WTC11 (cell line): ENCODE data around the gene TMEM52B. TPM values are rescaled to one million over a fixed set of nuclear protein-coding genes. Genes with fewer than 3 reads are reported as not detected.

Experiments used
- ATAC-seq: fragments of 200-7000 bp; cut with Tn5 transposase; 2 replicates; pipeline ENCODE4 v1.10.0; 2021; ENCODE audit warnings: mild to moderate bottlenecking, moderate library complexity
- CTCF ChIA-PET: fragments of 300-600 bp; sonication (Branson Sonifier 250); formaldehyde crosslinking; loops from one replicate; lab custom pipeline; 2021; ENCODE audit warnings: antibody characterized with exemption; lab: Charles Lee
- POLR2A ChIA-PET: fragments of 350-600 bp; sonication (Branson Sonifier 250); formaldehyde crosslinking; loops from one replicate; lab custom pipeline; 2021; ENCODE audit warnings: antibody characterized with exemption; lab: Charles Lee
- DNase-seq: peaks from one replicate; pipeline ENCODE4 v3.0.0; 2021; ENCODE audit warnings: low spot score
- H3K27ac Mint-ChIP-seq: 2 replicates; pipeline ENCODE4 v1.8.0; 2021; ENCODE audit warnings: mixed read lengths
- H3K27me3 Mint-ChIP-seq: 2 replicates; pipeline ENCODE4 v1.8.0; 2021; ENCODE audit warnings: low read depth, mild to moderate bottlenecking, moderate library complexity, mixed read lengths
- H3K36me3 Mint-ChIP-seq: 2 replicates; pipeline ENCODE4 v1.8.0; 2021; ENCODE audit warnings: mixed read lengths
- H3K4me1 Mint-ChIP-seq: 2 replicates; pipeline ENCODE4 v1.8.0; 2022; ENCODE audit warnings: mixed read lengths
- H3K4me3 Mint-ChIP-seq: 2 replicates; pipeline ENCODE4 v1.8.0; 2021; ENCODE audit warnings: mild to moderate bottlenecking, moderate library complexity, mixed read lengths
- H3K9me3 Mint-ChIP-seq: 2 replicates; pipeline ENCODE4 v1.8.0; 2021; ENCODE audit warnings: mixed read lengths
- ATF3 ChIP-seq: sonication (generic); formaldehyde crosslinking; conservative IDR thresholded peaks from 2 replicates; pipeline ENCODE4 v1.8.1; 2022; ENCODE audit warnings: mild to moderate bottlenecking, missing genetic modification reagents
- CBFB ChIP-seq: sonication (generic); formaldehyde crosslinking; IDR thresholded peaks from 2 replicates; pipeline ENCODE4 v1.8.1; 2022; ENCODE audit warnings: mild to moderate bottlenecking, low read depth, missing genetic modification reagents
- ELF4 ChIP-seq: sonication (generic); formaldehyde crosslinking; IDR thresholded peaks from 2 replicates; pipeline ENCODE4 v1.8.1; 2022; ENCODE audit warnings: low read depth, mild to moderate bottlenecking, moderate library complexity, missing genetic modification reagents
- ERG ChIP-seq: fragments of 250-450 bp; sonication (Bioruptor Pico); IDR thresholded peaks from 2 replicates; pipeline ENCODE4 v1.8.0; 2021; ENCODE audit warnings: mild to moderate bottlenecking
- FOXJ3 ChIP-seq: sonication (generic); formaldehyde crosslinking; IDR thresholded peaks from 2 replicates; pipeline ENCODE4 v1.9.0; 2021; ENCODE audit warnings: missing genetic modification reagents, mild to moderate bottlenecking, borderline replicate concordance
- KAT7 ChIP-seq: sonication (generic); formaldehyde crosslinking; IDR thresholded peaks from 2 replicates; pipeline ENCODE4 v1.8.1; 2023; ENCODE audit warnings: missing genetic modification reagents, mild to moderate bottlenecking, borderline replicate concordance
- MLX ChIP-seq: sonication (generic); formaldehyde crosslinking; IDR thresholded peaks from 2 replicates; pipeline ENCODE4 v1.8.1; 2023; ENCODE audit warnings: mild to moderate bottlenecking, missing genetic modification reagents, moderate library complexity
- NFYB ChIP-seq: sonication (generic); formaldehyde crosslinking; conservative IDR thresholded peaks from 2 replicates; pipeline ENCODE4 v1.8.0; 2022; ENCODE audit warnings: low read depth, missing genetic modification reagents
- NR1H2 ChIP-seq: sonication (generic); formaldehyde crosslinking; IDR thresholded peaks from 2 replicates; pipeline ENCODE4 v1.9.0; 2021; ENCODE audit warnings: mild to moderate bottlenecking, moderate library complexity, missing genetic modification reagents
- NR2C2 ChIP-seq: sonication (generic); formaldehyde crosslinking; IDR thresholded peaks from 2 replicates; pipeline ENCODE4 v1.8.0; 2022; ENCODE audit warnings: mild to moderate bottlenecking, missing genetic modification reagents
- PREB ChIP-seq: sonication (generic); formaldehyde crosslinking; IDR thresholded peaks from 2 replicates; pipeline ENCODE4 v1.8.1; 2022; ENCODE audit warnings: mild to moderate bottlenecking, missing genetic modification reagents, moderate library complexity, borderline replicate concordance
- SMAD3 ChIP-seq: sonication (generic); formaldehyde crosslinking; IDR thresholded peaks from 2 replicates; pipeline ENCODE4 v1.8.0; 2022; ENCODE audit warnings: missing genetic modification reagents, mild to moderate bottlenecking, borderline replicate concordance
- SOX15 ChIP-seq: fragments of 250-450 bp; sonication (Bioruptor Pico); IDR thresholded peaks from 2 replicates; pipeline ENCODE4 v1.9.0; 2021; ENCODE audit warnings: mild to moderate bottlenecking
- TCF7 ChIP-seq: sonication (generic); formaldehyde crosslinking; IDR thresholded peaks from 2 replicates; pipeline ENCODE4 v1.8.0; 2022; ENCODE audit warnings: mild to moderate bottlenecking, low read depth, missing genetic modification reagents, moderate library complexity
- ZBTB21 ChIP-seq: sonication (generic); formaldehyde crosslinking; IDR thresholded peaks from 2 replicates; pipeline ENCODE4 v1.8.1; 2023; ENCODE audit warnings: mild to moderate bottlenecking, missing genetic modification reagents, borderline replicate concordance
- ZNF232 ChIP-seq: sonication (generic); formaldehyde crosslinking; IDR thresholded peaks from 2 replicates; pipeline ENCODE4 v1.8.0; 2022; ENCODE audit warnings: mild to moderate bottlenecking, missing genetic modification reagents
- ZNF281 ChIP-seq: sonication (generic); formaldehyde crosslinking; IDR thresholded peaks from 2 replicates; pipeline ENCODE4 v1.8.0; 2023; ENCODE audit warnings: mild to moderate bottlenecking, missing genetic modification reagents
- ZNF423 ChIP-seq: fragments of 250-450 bp; sonication (Bioruptor Pico); IDR thresholded peaks from 2 replicates; pipeline ENCODE4 v2.1.2; 2022; ENCODE audit warnings: mild to moderate bottlenecking, moderate library complexity
- total RNA-seq: library from RNA; stranded (reverse); gene quantifications from 3 replicates; pipeline ENCODE4 v1.2.3, GENCODE V29; 2021

TMEM52B gene
- total RNA-seq, 1 experiment from 2014 or later: not detected

GRCh38 chr12:10171973-10172728 is 6.7 kb upstream of the TMEM52B start, which contains the start of gene OLR1:
TSS of gene OLR1 (minus strand) at chr12:10172132. CDS start at chr12:10172077, 55 bp downstream.
- DNase-seq: no peak
- H3K4me1 Mint-ChIP-seq: no peaks in the 10 kb centered on the region

More at GRCh38 chr12:10171973-10172728, 6.7 kb upstream of the TMEM52B start, which contains the start of gene OLR1:
- ATAC-seq: no peak
- Mint-ChIP-seq H3K27me3 (no peaks in the 10 kb centered on the region), H3K4me3 (no peak within 1 kb of the TSS), H3K27ac (no peak within 1 kb of the TSS), H3K9me3 (no peaks in the 10 kb centered on the region), H3K36me3 (no peaks in the 10 kb centered on the region)
- POLR2A ChIA-PET: no interaction called here
- TF ChIP-seq SMAD3 (no peak), FOXJ3 (no peak), ZNF423 (CRISPR knock-in tag) (no peak), KAT7 (CRISPR knock-in tag) (no peak), ATF3 (CRISPR knock-in tag) (no peak), ZNF232 (no peak), NFYB (CRISPR knock-in tag) (no peak), MLX (CRISPR knock-in tag) (no peak), ZBTB21 (CRISPR knock-in tag) (no peak), ERG (CRISPR knock-in tag) (no peak), ZNF281 (CRISPR knock-in tag) (no peak), ELF4 (CRISPR knock-in tag) (no peak), SOX15 (no peak), NR2C2 (CRISPR knock-in tag) (no peak), PREB (CRISPR knock-in tag) (no peak), TCF7 (CRISPR knock-in tag) (no peak), NR1H2 (CRISPR knock-in tag) (no peak), CBFB (CRISPR knock-in tag) (no peak)
- CTCF ChIA-PET: interaction anchor here (0.8 kb wide), 2 partner anchors 19 kb away, joined by 3 read pairs; no protein-coding TSS in a partner anchor
